GM20000 (cell line): ENCODE results near the gene NMD3.

Source experiments
- DNase-seq: peaks from one replicate; pipeline ENCODE4 v3.0.0; 2012; ENCODE audit warnings: low spot score
- CTCF ChIP-seq: IDR thresholded peaks from 2 replicates; pipeline ENCODE4 v1.5.1; 2012; ENCODE audit warnings: mild to moderate bottlenecking, control low read depth; ENCODE audit errors: extremely low read depth, missing control alignments

The NMD3 gene

GRCh38 chr3:161199926-161200325, 21.2 kb upstream of the NMD3 start:
- no peak for DNase-seq
- TF ChIP-seq CTCF = no peak

- no peak for TF ChIP-seq CTCF
- DNase-seq = no peak
Observed at GRCh38 chr3:161203485-161204098, 17.5 kb upstream of the NMD3 start.

DNA sequence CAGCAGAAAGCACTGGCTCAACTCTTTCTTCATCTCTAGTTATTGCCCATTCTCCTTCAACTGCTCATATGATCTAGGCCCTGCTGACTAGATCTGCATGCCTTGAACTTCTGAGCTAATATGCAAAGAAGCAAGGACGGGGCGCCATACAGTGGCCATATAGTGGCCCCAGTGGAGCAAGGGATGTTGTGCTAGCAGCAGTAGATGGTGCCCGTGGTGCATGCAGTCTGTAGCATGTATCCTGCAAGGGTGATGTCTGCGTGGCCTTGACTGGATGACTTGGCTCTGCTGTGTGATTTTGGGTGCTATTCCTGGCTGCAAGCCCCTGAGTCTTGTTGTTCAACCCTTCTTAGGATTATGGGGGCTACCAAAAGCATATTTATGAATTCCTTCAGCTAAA, 12.2 kb upstream of the NMD3 start:
- DNase-seq = no peak
- TF ChIP-seq CTCF = no peak

GRCh38 chr3:161212171-161212771, 8.8 kb upstream of the NMD3 start:
- no peak for TF ChIP-seq CTCF
- DNase-seq = no peak

GRCh38 chr3:161212906-161213305, 8.2 kb upstream of the NMD3 start:
- no peak for TF ChIP-seq CTCF
- DNase-seq = no peak

DNA sequence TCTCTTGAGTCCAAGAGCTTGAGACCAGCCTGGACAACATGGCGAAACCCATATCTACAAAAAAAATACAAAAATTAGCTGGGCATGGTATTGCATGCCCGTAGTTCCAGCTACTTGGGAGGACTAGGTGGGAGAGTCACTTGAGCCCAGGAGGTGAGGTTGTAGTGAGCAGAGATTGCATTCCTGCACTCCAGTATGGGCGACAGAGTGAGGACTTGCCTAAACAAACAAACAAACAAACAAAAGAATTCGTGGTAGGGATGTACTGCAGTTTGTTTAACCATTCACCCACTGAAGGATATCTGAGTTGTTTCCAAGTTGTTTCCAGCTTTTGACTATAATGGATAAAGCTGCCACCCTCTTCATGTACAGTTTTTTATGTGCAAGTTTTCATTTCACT, 7.5 kb upstream of the NMD3 start:
- no peak for DNase-seq
- TF ChIP-seq CTCF = no peak

- no peak for TF ChIP-seq CTCF
- DNase-seq = no peak
Observed at GRCh38 chr3:161215185-161215584, 5.9 kb upstream of the NMD3 start.
